Measurements from ENCODE around the gene PPP1R36. TPM values are rescaled to one million over a fixed set of nuclear protein-coding genes. Genes with fewer than 3 reads are reported as not detected.
A peak's percentile ranks its signal among the peaks of the same experiment; 100 is the strongest.

PPP1R36 gene
- total RNA-seq, 1 experiment from 2014 or later, result 0.50 TPM

GRCh38 chr14:64574371-64575107 lies 24.8 kb downstream of the PPP1R36 start:
- Mint-ChIP-seq H3K4me1 (peaks cover 30 to 34% of the 10 kb centered on the region in 2 experiments), H3K27me3 (ENCODE audit: low read depth) (no peaks in the 10 kb centered on the region), H3K27ac (peak overlapping the region in 1 of 3 experiments; percentile 71; a peak in 4 of 7 replicates), H3K36me3 (ENCODE audit: insufficient read depth in 1 of 3, low read depth in 3 of 3) (no peaks in the 10 kb centered on the region), H3K9me3 (no peaks in the 10 kb centered on the region), H3K4me3 (no peak overlapping the region)
- Histone ChIP-seq H3K14ac (ENCODE audit: insufficient read depth, low read length) (no peak overlapping the region), H4K20me1 (ENCODE audit: control insufficient read depth, insufficient read depth, insufficient read length) (no peaks in the 10 kb centered on the region), H3T11ph (ENCODE audit: low read length) (no peak overlapping the region), H4K5ac (ENCODE audit: insufficient read length, low read depth, low read length) (no peak overlapping the region), H4K8ac (replicated peaks; ENCODE audit: insufficient read length, low read depth, low read length) (no peak overlapping the region), H3K79me2 (ENCODE audit: insufficient read depth, low read length) (no peaks in the 10 kb centered on the region), H3K4ac (ENCODE audit: low read depth, low read length) (no peak overlapping the region), H3K23me2 (ENCODE audit: insufficient read length, low read depth, low read length, poor library complexity, severe bottlenecking) (no peaks in the 10 kb centered on the region), H2BK20ac (ENCODE audit: low read depth, low read length, poor library complexity, severe bottlenecking) (no peak overlapping the region), H3K9me3 (ENCODE audit: control insufficient read depth, low read depth, low read length) (no peaks in the 10 kb centered on the region), H3K9ac (ENCODE audit: extremely low read depth, insufficient read length, low read length) (no peak overlapping the region), H2BK120ac (ENCODE audit: low read depth, low read length, poor library complexity, severe bottlenecking) (no peak overlapping the region), H2AK5ac (ENCODE audit: insufficient read length, low read length) (no peak overlapping the region), H3K23ac (ENCODE audit: insufficient read length, low read depth, low read length) (no peak overlapping the region), H3K4me1 (ENCODE audit: insufficient read depth, low read length) (no peaks in the 10 kb centered on the region; the same call in 1 of the 2 replicates), H3K4me2 (ENCODE audit: insufficient read depth, insufficient read length, low read length) (no peak overlapping the region), H2BK15ac (ENCODE audit: low read depth, low read length) (no peak overlapping the region), H3K79me1 (ENCODE audit: insufficient read depth, low read depth, low read length, poor library complexity, severe bottlenecking) (no peaks in the 10 kb centered on the region), H3K27me3 (ENCODE audit: insufficient read depth, low read length) (no peaks in the 10 kb centered on the region), H3K56ac (ENCODE audit: insufficient read length, low read depth, low read length) (no peak overlapping the region), H4K91ac (ENCODE audit: insufficient read length, low read depth, low read length) (no peak overlapping the region), H2BK12ac (ENCODE audit: insufficient read length, low read depth, low read length) (no peak overlapping the region), H3K18ac (ENCODE audit: insufficient read length, low read depth, low read length) (no peak overlapping the region), H3K27ac (ENCODE audit: insufficient read length, low read depth, low read length) (no peak overlapping the region), H2BK5ac (ENCODE audit: insufficient read length, low read length) (no peak overlapping the region), H2AFZ (ENCODE audit: low read length) (no peak overlapping the region)
- WGBS (ENCODE audit: extremely low coverage, insufficient read length, low lambda C conversion rate), result no CpG with 5 or more reads among the region's 6 CpGs
- no peak for TF ChIP-seq CTCF (conservative IDR thresholded peaks at IDR 0.05)
- no peak for DNase-seq

All from H9 (cell line).